ENCODE data around the gene TBRG1. TPM values are rescaled to one million over a fixed set of nuclear protein-coding genes. Genes with fewer than 3 reads are reported as not detected.
"Not testable (repeated sequence)": the region's sequence is repeated elsewhere in the genome, so short reads cannot be mapped to it uniquely, and the experiment has no call there.

TBRG1 gene
- total RNA-seq, 2 donors from 2014 or later: 45.5 to 50.8 TPM

DNA sequence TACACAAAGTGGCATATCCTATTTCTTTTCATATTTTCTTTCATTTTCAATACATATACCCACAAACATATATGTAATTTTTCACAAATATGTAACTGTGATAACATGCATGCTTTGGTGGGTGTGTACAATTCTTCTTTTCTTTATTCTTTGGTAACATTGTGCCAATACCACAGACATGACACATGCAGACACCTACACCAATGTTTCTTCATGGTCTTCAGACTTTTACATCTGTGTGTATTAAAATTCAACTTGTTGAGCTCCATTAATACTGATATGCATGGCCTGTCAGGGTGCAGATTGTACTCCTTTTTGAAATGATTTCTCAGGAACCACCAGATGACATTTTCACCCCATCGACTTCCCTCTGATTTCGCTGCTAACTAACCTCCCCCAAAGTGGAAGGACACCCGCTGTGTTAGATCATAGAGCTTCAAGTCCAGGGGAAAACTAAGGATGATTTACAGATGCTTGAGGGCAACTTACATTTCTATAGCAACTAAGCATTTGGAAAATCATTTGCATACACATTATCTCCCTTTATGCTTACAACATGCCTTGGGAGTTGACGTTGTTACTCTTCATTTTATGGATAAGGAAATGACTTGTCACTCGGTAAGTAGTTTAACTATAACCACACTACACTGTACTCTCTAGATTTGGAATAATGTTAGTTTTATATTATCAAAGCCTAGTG, 21.9 kb upstream of the TBRG1 start:
- no peak overlapping the region for H3K4me3 Mint-ChIP-seq

DNA sequence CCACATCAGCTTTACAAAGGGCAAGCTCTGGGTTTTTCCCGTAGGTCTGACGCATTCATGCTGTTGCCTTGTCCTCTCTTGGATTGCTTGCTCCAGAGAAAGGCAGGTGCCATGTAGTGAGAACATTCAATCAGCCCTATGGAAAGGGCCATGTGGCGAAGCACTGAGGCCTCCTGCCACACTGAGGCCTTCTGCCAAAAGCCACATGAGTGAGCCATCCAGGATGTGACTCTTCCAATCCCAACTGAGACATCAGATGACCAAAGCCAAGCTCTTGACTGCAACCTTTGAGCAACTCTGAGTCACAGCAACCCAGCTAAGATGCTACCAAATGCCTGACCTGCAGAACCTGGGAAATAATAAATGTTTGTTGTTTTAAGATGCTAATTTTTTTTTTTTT, 20.5 kb upstream of the TBRG1 start:
- H3K27ac Mint-ChIP-seq: no peak overlapping the region
- H3K36me3 Mint-ChIP-seq (ENCODE audit: insufficient read depth in 2 of 2): peaks cover 0 to 3% of the 10 kb centered on the region in 2 donors
- DNase-seq (no peak), ATAC-seq (replicated peaks in 1 of 2) (peak; percentile 44 to 69)
- H3K4me3 Mint-ChIP-seq: no peak overlapping the region
- H3K4me1 Mint-ChIP-seq (ENCODE audit: low read depth): no peaks in the 10 kb centered on the region
- no peaks in the 10 kb centered on the region for H3K9me3 Mint-ChIP-seq
- peaks cover 8% of the 10 kb centered on the region for H3K27me3 Mint-ChIP-seq (ENCODE audit: low read depth)

More for the DNA sequence above, 21.9 kb upstream of the TBRG1 start:
- H3K9me3 Mint-ChIP-seq: no peaks in the 10 kb centered on the region
- peaks cover 12% of the 10 kb centered on the region for H3K27me3 Mint-ChIP-seq (ENCODE audit: low read depth)
- no peak overlapping the region for H3K27ac Mint-ChIP-seq
- ATAC-seq (replicated peaks in 1 of 2) (no peak), DNase-seq (no peak)
- H3K36me3 Mint-ChIP-seq (ENCODE audit: insufficient read depth in 2 of 2): peaks cover 0 to 3% of the 10 kb centered on the region in 2 donors
- H3K4me1 Mint-ChIP-seq (ENCODE audit: low read depth): no peaks in the 10 kb centered on the region

DNA sequence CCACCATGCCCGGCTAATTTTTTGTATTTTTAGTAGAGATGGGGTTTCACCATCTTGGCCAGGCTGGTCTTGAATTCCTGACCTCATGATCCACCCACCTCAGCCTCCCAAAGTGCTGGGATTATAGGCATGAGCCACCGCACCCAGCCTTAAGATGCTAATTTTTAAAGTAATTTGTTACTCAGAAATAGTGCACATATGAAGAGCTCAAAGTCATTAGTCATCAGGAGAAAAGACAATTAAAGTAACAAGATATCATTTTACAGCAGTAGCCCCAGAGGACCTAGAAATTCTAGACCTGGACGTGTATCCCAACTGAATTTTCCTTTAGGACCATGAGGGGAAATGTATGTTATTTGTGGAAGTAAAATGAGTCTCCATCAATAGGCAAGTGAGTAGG, 19.9 kb upstream of the TBRG1 start:
- not testable (repeated sequence) for H3K4me1 Mint-ChIP-seq (ENCODE audit: low read depth); H3K4me3 Mint-ChIP-seq; H3K9me3 Mint-ChIP-seq; H3K27me3 Mint-ChIP-seq (ENCODE audit: low read depth); H3K27ac Mint-ChIP-seq; H3K36me3 Mint-ChIP-seq (ENCODE audit: insufficient read depth in 2 of 2); ATAC-seq (replicated peaks in 1 of 2); DNase-seq

DNA sequence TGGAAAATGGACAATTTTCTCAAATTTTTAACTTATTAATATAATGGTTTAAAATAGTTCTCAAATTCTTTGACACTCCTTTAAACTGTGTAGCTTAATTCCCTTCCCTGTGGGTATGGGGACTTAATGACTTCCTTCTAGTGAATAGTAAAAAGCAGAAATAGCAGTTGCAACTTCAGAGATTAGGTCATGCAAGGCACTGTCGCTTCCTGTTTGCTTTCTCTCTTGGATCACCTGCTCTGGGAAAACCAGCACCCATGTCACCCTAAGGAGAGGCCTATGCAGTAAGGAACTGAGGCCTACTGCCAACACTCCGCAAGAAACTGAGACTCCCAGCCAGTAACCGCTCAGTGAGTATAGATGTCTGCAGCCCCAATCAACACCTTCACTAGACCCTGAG, 16.9 kb upstream of the TBRG1 start:
- H3K4me1 Mint-ChIP-seq (ENCODE audit: low read depth): no peaks in the 10 kb centered on the region
- H3K36me3 Mint-ChIP-seq (ENCODE audit: insufficient read depth in 2 of 2): peaks cover 0 to 3% of the 10 kb centered on the region in 2 donors
- no peak overlapping the region for H3K4me3 Mint-ChIP-seq
- H3K27me3 Mint-ChIP-seq (ENCODE audit: low read depth): peaks cover 2% of the 10 kb centered on the region
- DNase-seq (no peak), ATAC-seq (replicated peaks in 1 of 2) (no peak)
- no peaks in the 10 kb centered on the region for H3K9me3 Mint-ChIP-seq
- no peak overlapping the region for H3K27ac Mint-ChIP-seq

DNA sequence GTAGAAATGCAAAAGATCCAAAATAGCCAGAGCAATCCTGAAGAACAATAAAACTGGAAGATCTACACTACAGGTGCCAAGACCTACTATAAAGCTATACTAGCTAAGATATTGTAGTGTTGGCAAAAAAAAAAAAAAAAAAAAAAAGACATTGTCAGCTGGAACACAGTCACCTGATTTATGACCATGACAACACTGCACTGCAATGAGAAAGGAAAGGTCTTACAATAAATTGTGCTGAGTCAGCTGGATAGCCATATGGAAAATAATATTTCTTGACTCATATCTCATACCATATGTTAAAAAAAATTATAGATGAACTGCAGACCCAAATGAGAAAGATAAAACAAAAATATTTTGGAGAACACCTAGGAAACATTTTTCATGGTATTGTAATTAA, 14.5 kb upstream of the TBRG1 start:
- Mint-ChIP-seq H3K27me3 (ENCODE audit: low read depth) (no peaks in the 10 kb centered on the region), H3K4me1 (ENCODE audit: low read depth) (peaks cover 10% of the 10 kb centered on the region), H3K9me3 (no peaks in the 10 kb centered on the region), H3K36me3 (ENCODE audit: insufficient read depth in 2 of 2) (no peaks in the 10 kb centered on the region), H3K4me3 (no peak overlapping the region), H3K27ac (no peak overlapping the region)
- ATAC-seq (replicated peaks in 1 of 2) (no peak), DNase-seq (no peak)

DNA sequence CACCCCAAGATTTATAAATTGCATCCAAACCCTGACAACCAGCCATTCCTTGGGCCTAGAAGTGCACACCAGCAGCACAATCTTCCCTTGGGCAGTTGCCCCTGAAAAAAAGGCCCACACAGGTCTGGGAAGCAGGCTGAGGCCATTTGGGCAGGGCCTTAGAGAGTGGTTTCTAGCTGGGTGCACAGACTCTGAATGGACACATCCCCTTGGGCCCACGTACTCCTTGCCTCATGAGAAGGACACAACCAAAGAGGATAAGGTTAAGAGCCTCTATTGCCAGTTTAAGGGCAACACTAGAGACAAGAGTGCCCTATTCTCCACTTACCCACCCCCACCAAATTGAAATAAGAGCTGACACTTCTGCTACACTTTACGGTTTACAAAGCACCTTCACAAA, 12.4 kb upstream of the TBRG1 start:
- Mint-ChIP-seq H3K27ac (no peak overlapping the region), H3K36me3 (ENCODE audit: insufficient read depth in 2 of 2) (no peaks in the 10 kb centered on the region), H3K4me3 (no peak overlapping the region), H3K4me1 (ENCODE audit: low read depth) (peaks cover 10% of the 10 kb centered on the region), H3K9me3 (no peaks in the 10 kb centered on the region), H3K27me3 (ENCODE audit: low read depth) (no peaks in the 10 kb centered on the region)
- no peak for ATAC-seq (replicated peaks in 1 of 2)
- no peak for DNase-seq

DNA sequence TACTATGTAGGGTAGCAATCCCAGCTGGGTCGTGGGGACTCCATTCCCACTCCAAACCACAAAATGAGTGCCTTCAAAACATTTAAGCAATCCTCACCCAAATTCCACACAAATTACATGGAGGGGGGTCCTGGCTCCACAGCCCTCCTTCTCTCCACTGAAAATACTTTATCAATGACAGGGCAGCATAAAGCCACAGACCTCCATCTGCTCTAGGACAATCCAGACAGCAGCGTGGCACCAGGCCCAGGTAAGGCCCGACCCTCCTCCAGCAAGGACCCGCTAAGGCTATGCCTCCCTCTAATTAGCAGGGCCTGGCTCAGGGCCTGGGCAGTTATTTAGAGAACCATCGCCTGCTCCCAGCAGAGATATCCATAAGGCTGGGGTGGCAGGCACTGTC, 11.6 kb upstream of the TBRG1 start, which contains the start of gene PANX3:
Gene PANX3 (plus strand): TSS at position 365 of the 400 bp plus-strand sequence. CDS start 129 bp downstream, outside the sequence.
- no peaks in the 10 kb centered on the region for H3K36me3 Mint-ChIP-seq (ENCODE audit: insufficient read depth in 2 of 2)
- DNase-seq (no peak), ATAC-seq (replicated peaks in 1 of 2) (no peak)
- H3K27me3 Mint-ChIP-seq (ENCODE audit: low read depth): no peaks in the 10 kb centered on the region
- H3K27ac Mint-ChIP-seq: no peak within 1 kb of the TSS
- H3K9me3 Mint-ChIP-seq: no peaks in the 10 kb centered on the region
- H3K4me1 Mint-ChIP-seq (ENCODE audit: low read depth): peaks cover 10% of the 10 kb centered on the region
- no peak within 1 kb of the TSS for H3K4me3 Mint-ChIP-seq

DNA sequence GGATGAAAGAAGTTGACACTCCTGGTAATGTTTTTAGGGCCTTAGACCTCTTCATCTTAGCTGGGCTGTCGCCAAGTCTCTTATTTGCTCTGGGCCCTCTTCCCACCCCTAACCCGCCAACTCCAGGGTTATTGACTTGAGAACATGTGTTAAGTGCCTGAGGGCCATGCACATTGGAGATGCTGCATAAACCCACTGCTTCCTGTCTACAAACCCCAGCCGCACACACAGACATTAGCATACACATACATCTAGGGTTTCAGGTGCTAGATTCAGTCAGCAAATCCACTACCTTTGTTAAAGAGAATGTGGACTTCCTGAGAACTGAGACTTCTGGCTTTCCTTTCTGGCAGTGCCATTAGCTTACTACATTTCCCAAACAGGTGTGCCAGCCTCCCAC, 10.6 kb upstream of the TBRG1 start:
- peak; percentile 22 to 25 for DNase-seq
- peak; percentile 82 to 95 for ATAC-seq (replicated peaks in 1 of 2)
- Mint-ChIP-seq H3K4me1 (ENCODE audit: low read depth) (peaks cover 10% of the 10 kb centered on the region), H3K27me3 (ENCODE audit: low read depth) (peaks cover under 1% of the 10 kb centered on the region), H3K27ac (no peak overlapping the region), H3K9me3 (no peaks in the 10 kb centered on the region), H3K4me3 (no peak overlapping the region), H3K36me3 (ENCODE audit: insufficient read depth in 2 of 2) (no peaks in the 10 kb centered on the region)

DNA sequence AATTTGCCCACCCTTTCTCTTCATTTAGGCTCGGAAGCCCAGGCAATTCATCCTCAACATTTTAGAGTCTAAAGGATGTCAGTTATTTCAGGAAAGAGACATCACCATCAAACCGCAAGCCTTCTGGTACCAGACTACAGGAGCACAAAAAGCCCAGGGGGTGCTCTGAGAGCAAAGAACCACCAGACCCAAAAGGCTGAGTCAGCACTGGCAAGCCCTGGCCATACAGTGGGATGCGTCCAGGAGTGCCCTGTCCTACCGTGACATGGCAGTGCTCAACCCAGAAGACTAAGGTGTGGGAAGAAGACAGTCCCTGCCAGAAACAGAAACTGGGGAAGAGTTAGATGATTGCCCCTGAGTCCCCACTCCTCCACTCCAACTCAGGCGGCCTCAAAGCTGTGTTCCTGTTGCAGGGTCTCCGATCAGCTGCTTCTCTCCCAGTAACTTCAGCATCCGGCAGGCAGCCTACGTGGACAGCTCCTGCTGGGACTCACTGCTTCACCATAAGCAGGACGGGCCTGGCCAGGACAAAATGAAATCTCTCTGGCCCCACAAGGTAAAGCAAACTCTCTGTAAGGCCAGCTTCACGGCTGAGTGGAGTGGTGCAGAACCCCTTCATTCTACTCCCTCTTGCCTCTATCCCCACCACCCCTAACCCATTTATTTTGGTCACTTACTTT, 10.0 kb upstream of the TBRG1 start:
- Mint-ChIP-seq H3K4me1 (ENCODE audit: low read depth) (peaks cover 10% of the 10 kb centered on the region), H3K36me3 (ENCODE audit: insufficient read depth in 2 of 2) (no peaks in the 10 kb centered on the region), H3K27me3 (ENCODE audit: low read depth) (peaks cover 7% of the 10 kb centered on the region), H3K4me3 (no peak overlapping the region), H3K27ac (no peak overlapping the region), H3K9me3 (no peaks in the 10 kb centered on the region)
- no peak for ATAC-seq (replicated peaks in 1 of 2)
- DNase-seq: no peak

DNA sequence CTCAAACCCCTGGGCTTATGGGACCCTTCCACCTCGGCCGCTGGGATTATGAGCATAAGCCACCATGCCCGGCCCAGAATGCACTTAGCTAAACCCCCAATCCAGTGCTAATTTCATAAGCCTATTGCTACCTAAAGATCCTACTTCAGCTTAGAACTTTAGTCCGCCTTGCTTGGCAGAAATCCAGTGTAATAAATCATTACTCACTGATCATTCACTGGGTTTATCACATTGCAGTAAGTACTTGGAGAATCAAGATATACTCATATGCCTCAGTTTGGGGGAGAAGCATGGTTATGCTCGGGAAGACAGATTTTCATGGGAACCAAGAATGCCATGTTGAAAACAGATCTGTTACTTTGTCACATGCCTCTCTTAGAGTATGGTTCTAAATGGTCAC, 3.8 kb upstream of the TBRG1 start:
- H3K27me3 Mint-ChIP-seq (ENCODE audit: low read depth): peaks cover 17% of the 10 kb centered on the region
- H3K27ac Mint-ChIP-seq: no peak overlapping the region
- no peak for DNase-seq
- H3K4me1 Mint-ChIP-seq (ENCODE audit: low read depth): peaks cover 6% of the 10 kb centered on the region
- no peak for ATAC-seq (replicated peaks in 1 of 2)
- H3K4me3 Mint-ChIP-seq: no peak overlapping the region
- H3K9me3 Mint-ChIP-seq: peaks cover 0 to 1% of the 10 kb centered on the region in 2 donors
- peaks cover 0 to 1% of the 10 kb centered on the region in 2 donors for H3K36me3 Mint-ChIP-seq (ENCODE audit: insufficient read depth in 2 of 2)

DNA sequence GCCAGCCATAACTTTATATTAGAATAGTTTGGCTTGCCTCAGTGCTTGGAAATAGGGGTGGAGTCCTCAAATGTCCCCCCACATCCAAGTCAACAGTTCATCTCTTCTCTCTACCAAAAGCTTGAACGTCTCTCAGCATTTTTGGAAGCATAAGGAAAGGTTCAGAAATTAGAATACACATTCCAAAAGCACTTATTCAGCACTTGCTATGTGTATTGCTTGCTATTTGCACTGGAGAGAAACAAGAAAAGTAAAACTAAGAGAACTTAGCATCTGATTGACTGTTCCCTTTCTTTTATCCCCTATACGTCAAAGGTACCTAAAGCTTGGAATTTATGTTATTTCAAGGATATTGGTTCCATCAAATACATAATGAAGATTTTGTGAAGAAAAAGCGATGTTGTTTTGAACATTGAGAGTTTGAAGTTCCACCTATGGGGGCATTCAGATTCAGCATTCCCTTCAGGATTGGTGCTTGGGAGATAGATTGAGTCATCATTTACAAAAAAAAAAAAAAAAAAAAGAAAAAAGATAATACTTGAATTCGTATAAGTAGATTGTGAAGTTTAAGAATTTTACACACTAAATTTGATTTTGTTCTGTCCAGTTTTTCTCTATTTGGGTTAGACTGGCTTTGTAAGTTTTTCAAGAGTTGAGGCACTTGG, 1.3 kb downstream of the TBRG1 start:
- Mint-ChIP-seq H3K9me3 (peaks cover 0 to 1% of the 10 kb centered on the region in 2 donors), H3K4me1 (ENCODE audit: low read depth) (peaks cover 22% of the 10 kb centered on the region), H3K27ac (peak overlapping the region; percentile 99), H3K36me3 (ENCODE audit: insufficient read depth in 2 of 2) (peaks cover 6 to 15% of the 10 kb centered on the region in 2 donors), H3K27me3 (ENCODE audit: low read depth) (peaks cover 8% of the 10 kb centered on the region), H3K4me3 (peak overlapping the region; percentile 95 to 99)
- ATAC-seq (replicated peaks in 1 of 2) (no peak), DNase-seq (no peak)

DNA sequence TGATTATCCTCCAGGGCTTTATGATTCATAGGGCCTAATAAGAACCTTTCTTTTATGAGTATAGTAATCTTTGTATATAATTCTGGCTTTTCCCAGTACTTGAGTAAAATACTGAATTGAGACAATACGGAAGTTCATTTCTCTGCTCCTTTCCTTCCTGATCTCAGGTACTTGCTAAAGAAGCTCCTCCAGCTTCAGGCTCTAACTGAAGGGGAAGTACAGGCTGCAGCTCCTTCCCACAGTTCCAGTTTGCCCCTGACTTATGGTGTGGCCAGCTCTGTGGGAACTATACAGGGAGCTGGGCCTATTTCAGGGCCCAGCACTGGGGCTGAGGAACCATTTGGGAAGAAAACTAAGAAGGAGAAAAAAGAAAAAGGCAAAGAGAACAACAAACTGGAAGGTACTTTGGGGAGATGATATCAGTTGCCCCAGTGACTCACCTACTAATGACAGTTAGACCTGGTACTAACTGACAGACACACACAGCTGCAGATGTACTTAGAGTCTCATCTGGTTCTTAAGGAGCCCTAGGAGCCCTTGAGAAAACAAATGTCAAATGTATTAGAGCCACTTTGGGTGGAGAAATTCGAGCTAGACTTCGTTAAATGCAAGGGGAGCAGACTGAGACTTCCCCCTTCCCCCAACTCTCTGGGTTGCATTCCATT, 3.0 kb downstream of the TBRG1 start:
- Mint-ChIP-seq H3K27ac (peak overlapping the region; percentile 77), H3K4me3 (peak overlapping the region in 1 of 2 donors; percentile 16), H3K27me3 (ENCODE audit: low read depth) (peaks cover 8% of the 10 kb centered on the region), H3K4me1 (ENCODE audit: low read depth) (peaks cover 22% of the 10 kb centered on the region), H3K9me3 (peaks cover 0 to 1% of the 10 kb centered on the region in 2 donors), H3K36me3 (ENCODE audit: insufficient read depth in 2 of 2) (peaks cover 10 to 16% of the 10 kb centered on the region in 2 donors)
- ATAC-seq (replicated peaks in 1 of 2): no peak
- DNase-seq: no peak

DNA sequence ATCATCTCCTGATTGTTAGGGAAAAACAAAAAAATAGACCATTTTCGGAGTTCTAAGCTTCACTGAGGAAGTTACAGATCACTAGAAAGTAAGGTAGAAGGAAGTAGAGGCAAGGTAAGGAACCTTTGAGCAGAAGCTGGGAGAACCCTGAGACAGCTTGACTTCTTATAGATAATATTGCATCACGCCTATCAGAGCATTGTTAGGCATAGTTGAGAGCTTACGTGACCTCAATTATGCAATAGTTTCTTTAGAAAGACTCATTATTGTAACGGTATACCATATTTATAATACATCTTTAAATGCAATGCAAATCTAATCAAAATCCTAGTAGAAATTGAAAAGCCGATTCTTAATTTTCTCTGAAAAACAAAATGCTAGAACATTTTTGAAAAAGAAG, 4.9 kb downstream of the TBRG1 start:
- no peaks in the 10 kb centered on the region for H3K27me3 Mint-ChIP-seq (ENCODE audit: low read depth)
- H3K36me3 Mint-ChIP-seq (ENCODE audit: insufficient read depth in 2 of 2): peaks cover 14 to 16% of the 10 kb centered on the region in 2 donors
- no peak overlapping the region for H3K4me3 Mint-ChIP-seq
- no peak for DNase-seq
- ATAC-seq (replicated peaks in 1 of 2): no peak
- no peaks in the 10 kb centered on the region for H3K9me3 Mint-ChIP-seq
- H3K27ac Mint-ChIP-seq: no peak overlapping the region
- H3K4me1 Mint-ChIP-seq (ENCODE audit: low read depth): peaks cover 22% of the 10 kb centered on the region
